LNCaP clone FGC (cell line): ENCODE data around the gene LITAFD.

Source experiments
- DNase-seq: peaks from one replicate; pipeline ENCODE4 v3.0.0-alpha.2; 2011; ENCODE audit warnings: low read depth
- H3K4me3 ChIP-seq: 2 replicates; pipeline ENCODE4 v1.5.1; 2011; ENCODE audit warnings: mild to moderate bottlenecking, low read depth, low read length, control low read depth
- CTCF ChIP-seq: IDR thresholded peaks from 2 replicates; pipeline ENCODE4 v1.5.1; 2012; ENCODE audit warnings: mild to moderate bottlenecking; ENCODE audit not compliant: control insufficient read depth, insufficient read depth; ENCODE audit errors: extremely low read depth

The LITAFD gene

GRCh38 chr16:8847623-8848022, 34.5 kb upstream of the LITAFD start:
- H3K4me3 ChIP-seq, result no peak overlapping the region
- TF ChIP-seq CTCF, result no peak
- DNase-seq, result no peak

- H3K4me3 ChIP-seq, result no peak overlapping the region
- TF ChIP-seq CTCF, result no peak
- no peak for DNase-seq
Observed at GRCh38 chr16:8848231-8848938, 33.8 kb upstream of the LITAFD start.

GRCh38 chr16:8848939-8849391, 33.2 kb upstream of the LITAFD start:
- TF ChIP-seq CTCF, result no peak

GRCh38 chr16:8849411-8850011, 32.6 kb upstream of the LITAFD start:
- DNase-seq, result no peak
- no peak overlapping the region for H3K4me3 ChIP-seq
- TF ChIP-seq CTCF, result no peak

More at GRCh38 chr16:8848939-8849391, 33.2 kb upstream of the LITAFD start:
- H3K4me3 ChIP-seq, result no peak overlapping the region
- no peak for DNase-seq

- TF ChIP-seq CTCF, result no peak
- H3K4me3 ChIP-seq, result no peak overlapping the region
- DNase-seq, result no peak
Observed at GRCh38 chr16:8850279-8850885, 31.8 kb upstream of the LITAFD start.

GRCh38 chr16:8851761-8852403, 30.3 kb upstream of the LITAFD start:
- DNase-seq, result no peak
- no peak overlapping the region for H3K4me3 ChIP-seq
- TF ChIP-seq CTCF, result no peak
